DMS53 (cell line): ENCODE data around the gene LRIG2.
"Not testable (repeated sequence)": the region's sequence is repeated elsewhere in the genome, so short reads cannot be mapped to it uniquely, and the experiment has no call there.

Source experiments
- DNase-seq: peaks from one replicate; lab custom pipeline; 2025; lab: John Stamatoyannopoulos, UW

Gene LRIG2

GRCh38 chr1:113129529-113130185, 56.7 kb downstream of the LRIG2 start:
- DNase-seq: no peak

- no peak for DNase-seq
Measured at GRCh38 chr1:113133038-113133437, 60.0 kb downstream of the LRIG2 start.

GRCh38 chr1:113133759-113134158, 60.8 kb downstream of the LRIG2 start:
- DNase-seq: no peak

GRCh38 chr1:113135460-113135859, 62.5 kb downstream of the LRIG2 start:
- DNase-seq: no peak

GRCh38 chr1:113136476-113136875, 63.5 kb downstream of the LRIG2 start:
- no peak for DNase-seq

GRCh38 chr1:113137563-113137962, 64.6 kb downstream of the LRIG2 start:
- no peak for DNase-seq

- no peak for DNase-seq
Measured at GRCh38 chr1:113138778-113139177, 65.8 kb downstream of the LRIG2 start.

- DNase-seq: no peak
Measured at GRCh38 chr1:113140176-113140575, 67.2 kb downstream of the LRIG2 start.

- DNase-seq: peak; percentile 83
Measured at GRCh38 chr1:113140588-113141446, 67.8 kb downstream of the LRIG2 start.

GRCh38 chr1:113141650-113142473, 68.9 kb downstream of the LRIG2 start:
- peak; percentile 39 for DNase-seq

GRCh38 chr1:113142791-113143190, 69.8 kb downstream of the LRIG2 start:
- no peak for DNase-seq

GRCh38 chr1:113146242-113147072, 73.5 kb downstream of the LRIG2 start:
- DNase-seq: no peak

- no peak for DNase-seq
Measured at GRCh38 chr1:113147073-113147625, 74.2 kb downstream of the LRIG2 start.

GRCh38 chr1:113147826-113148225, 74.8 kb downstream of the LRIG2 start:
- DNase-seq: no peak

GRCh38 chr1:113150494-113150893, 77.5 kb downstream of the LRIG2 start:
- DNase-seq: not testable (repeated sequence)

GRCh38 chr1:113153116-113153803, 80.3 kb downstream of the LRIG2 start:
- peak; percentile 8 for DNase-seq

- no peak for DNase-seq
Measured at GRCh38 chr1:113156368-113156767, 83.4 kb downstream of the LRIG2 start.

- not testable (repeated sequence) for DNase-seq
Measured at GRCh38 chr1:113158743-113159142, 85.7 kb downstream of the LRIG2 start.

GRCh38 chr1:113166473-113166872, 93.5 kb downstream of the LRIG2 start:
- no peak for DNase-seq

GRCh38 chr1:113168946-113169345, 95.9 kb downstream of the LRIG2 start:
- DNase-seq: no peak

GRCh38 chr1:113169591-113169990, 96.6 kb downstream of the LRIG2 start:
- DNase-seq: no peak
